Measurements from ENCODE around the gene ZNF804B.

The ZNF804B gene

DNA sequence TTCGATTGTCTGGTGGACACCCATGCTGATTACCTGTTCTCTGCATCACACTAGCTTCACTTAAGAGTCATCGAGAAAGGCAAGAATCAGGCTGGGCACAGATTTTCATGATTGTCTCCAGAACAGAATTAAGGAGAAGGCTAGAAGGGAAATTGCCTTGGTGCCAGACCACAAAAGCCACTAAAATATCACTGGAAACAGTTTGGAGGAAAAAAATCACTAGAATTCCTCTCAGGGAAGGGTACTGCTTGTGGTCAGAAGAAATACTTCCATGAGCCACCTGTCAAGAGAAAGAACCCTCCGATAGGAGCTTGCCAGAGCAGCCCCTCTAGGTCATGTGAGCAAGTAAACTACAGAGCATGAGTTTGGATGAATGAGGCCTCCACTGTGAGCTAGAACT lies 305.3 kb downstream of the ZNF804B start:
- no peaks in the 10 kb centered on the region for H3K79me1 ChIP-seq (ENCODE audit: low read length)

DNA sequence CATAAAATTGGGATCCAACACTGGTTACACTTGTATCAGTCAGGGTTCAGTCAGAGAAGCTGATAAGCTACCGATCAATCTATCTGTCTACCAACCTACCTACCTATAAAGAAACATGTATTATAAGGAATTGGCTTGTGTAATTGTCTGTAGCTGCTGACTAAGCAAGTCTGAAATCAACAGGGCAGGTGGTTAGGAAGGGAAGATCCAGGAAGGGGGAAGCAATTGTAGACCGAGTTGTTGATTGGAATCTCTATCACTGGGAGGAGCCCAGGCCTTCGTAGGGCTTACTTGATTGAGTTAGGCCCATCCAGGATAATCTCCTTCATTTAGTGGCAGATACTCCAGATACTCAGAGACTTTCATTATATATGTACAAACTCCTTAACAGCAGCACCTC lies 307.5 kb downstream of the ZNF804B start:
- no peak overlapping the region for H4K8ac ChIP-seq (ENCODE audit: low read depth, low read length)
- no peak overlapping the region for H3K4me3 ChIP-seq (ENCODE audit: low read depth, low read length)
- H3K79me1 ChIP-seq (ENCODE audit: low read length), result no peaks in the 10 kb centered on the region
- no peak overlapping the region for H3K27ac ChIP-seq (ENCODE audit: low read depth, low read length)
- H2BK12ac ChIP-seq (ENCODE audit: low read length), result no peak overlapping the region
- H3K9me3 ChIP-seq (ENCODE audit: insufficient read depth, low read depth, low read length), result no peaks in the 10 kb centered on the region
- no peak overlapping the region for H3K14ac ChIP-seq (ENCODE audit: low read length)
- H3K4me2 ChIP-seq (ENCODE audit: low read length), result no peak overlapping the region
- no CpG with 5 or more reads among the region's 3 CpGs for WGBS (ENCODE audit: extremely low coverage, insufficient coverage, insufficient read length)
- no peak overlapping the region for H4K12ac ChIP-seq (ENCODE audit: low read depth, low read length)
- no peak overlapping the region for H3K18ac ChIP-seq (ENCODE audit: low read length)
- no peak overlapping the region for H2AK5ac ChIP-seq (ENCODE audit: low read length)
- no peaks in the 10 kb centered on the region for H3K79me2 ChIP-seq (ENCODE audit: control insufficient read depth, insufficient read depth, low read length, poor library complexity)
- H2BK5ac ChIP-seq (ENCODE audit: low read depth, low read length, poor library complexity), result no peak overlapping the region
- H3K27me3 ChIP-seq (ENCODE audit: insufficient read depth, low read length), result no peaks in the 10 kb centered on the region
- H2BK120ac ChIP-seq (ENCODE audit: insufficient read depth, low read length, poor library complexity), result no peak overlapping the region
- no peaks in the 10 kb centered on the region for H3K4me1 ChIP-seq (ENCODE audit: control insufficient read depth in 1 of 2, insufficient read depth in 2 of 2, low read length in 2 of 2)
- no peak overlapping the region for H4K91ac ChIP-seq (ENCODE audit: low read depth, low read length)
- no peak overlapping the region for H3K9ac ChIP-seq (ENCODE audit: low read length)
- H3K4ac ChIP-seq (ENCODE audit: low read depth, low read length), result no peak overlapping the region
- H3K23ac ChIP-seq (ENCODE audit: low read length), result no peak overlapping the region
- DNase-seq, result no peak
- H3K36me3 ChIP-seq (ENCODE audit: control insufficient read depth in 1 of 2, insufficient read depth in 2 of 2, low read length in 2 of 2), result no peaks in the 10 kb centered on the region
- no peak overlapping the region for H2AFZ ChIP-seq (ENCODE audit: insufficient read depth, low read length, poor library complexity)

More for the DNA sequence above, 305.3 kb downstream of the ZNF804B start:
- Histone ChIP-seq H3K9me3 (ENCODE audit: insufficient read depth, low read depth, low read length) (no peaks in the 10 kb centered on the region), H4K8ac (ENCODE audit: low read depth, low read length) (no peak overlapping the region), H2BK12ac (ENCODE audit: low read length) (no peak overlapping the region), H2AK5ac (ENCODE audit: low read length) (no peak overlapping the region), H4K91ac (ENCODE audit: low read depth, low read length) (no peak overlapping the region), H3K36me3 (ENCODE audit: control insufficient read depth in 1 of 2, insufficient read depth in 2 of 2, low read length in 2 of 2) (no peaks in the 10 kb centered on the region), H3K4me2 (ENCODE audit: low read length) (no peak overlapping the region), H3K4me3 (ENCODE audit: low read depth, low read length) (no peak overlapping the region), H3K4me1 (ENCODE audit: control insufficient read depth in 1 of 2, insufficient read depth in 2 of 2, low read length in 2 of 2) (no peaks in the 10 kb centered on the region), H3K27me3 (ENCODE audit: insufficient read depth, low read length) (no peaks in the 10 kb centered on the region), H3K4ac (ENCODE audit: low read depth, low read length) (no peak overlapping the region), H3K9ac (ENCODE audit: low read length) (no peak overlapping the region), H3K18ac (ENCODE audit: low read length) (no peak overlapping the region), H2BK120ac (ENCODE audit: insufficient read depth, low read length, poor library complexity) (no peak overlapping the region), H2BK5ac (ENCODE audit: low read depth, low read length, poor library complexity) (no peak overlapping the region), H3K14ac (ENCODE audit: low read length) (no peak overlapping the region), H3K27ac (ENCODE audit: low read depth, low read length) (no peak overlapping the region), H4K12ac (ENCODE audit: low read depth, low read length) (no peak overlapping the region), H3K79me2 (ENCODE audit: control insufficient read depth, insufficient read depth, low read length, poor library complexity) (no peaks in the 10 kb centered on the region), H2AFZ (ENCODE audit: insufficient read depth, low read length, poor library complexity) (no peak overlapping the region), H3K23ac (ENCODE audit: low read length) (no peak overlapping the region)
- WGBS (ENCODE audit: extremely low coverage, insufficient coverage, insufficient read length), result no CpG with 5 or more reads among the region's 3 CpGs
- no peak for DNase-seq

DNA sequence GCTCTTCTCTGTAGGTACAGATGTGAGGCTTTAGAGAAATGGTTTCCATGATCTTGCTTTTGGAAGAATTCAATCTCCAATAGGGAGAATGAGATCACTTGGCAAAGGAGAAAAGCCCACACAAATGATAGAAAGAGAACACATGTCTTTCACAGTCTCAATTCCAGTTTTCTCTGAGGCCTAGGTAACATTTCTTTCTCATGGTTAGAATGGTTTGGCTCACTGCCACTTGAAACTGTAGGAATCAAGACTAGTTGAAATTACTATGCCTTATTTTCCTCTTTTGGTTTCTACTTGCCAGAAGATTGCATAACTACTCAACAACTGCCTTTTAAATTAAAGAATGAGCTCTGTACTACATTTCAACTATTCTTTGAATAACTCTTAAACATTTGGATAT lies 312.6 kb downstream of the ZNF804B start:
- no peaks in the 10 kb centered on the region for H3K9me3 ChIP-seq (ENCODE audit: insufficient read depth, low read depth, low read length)
- H3K79me1 ChIP-seq (ENCODE audit: low read length), result no peaks in the 10 kb centered on the region

DNA sequence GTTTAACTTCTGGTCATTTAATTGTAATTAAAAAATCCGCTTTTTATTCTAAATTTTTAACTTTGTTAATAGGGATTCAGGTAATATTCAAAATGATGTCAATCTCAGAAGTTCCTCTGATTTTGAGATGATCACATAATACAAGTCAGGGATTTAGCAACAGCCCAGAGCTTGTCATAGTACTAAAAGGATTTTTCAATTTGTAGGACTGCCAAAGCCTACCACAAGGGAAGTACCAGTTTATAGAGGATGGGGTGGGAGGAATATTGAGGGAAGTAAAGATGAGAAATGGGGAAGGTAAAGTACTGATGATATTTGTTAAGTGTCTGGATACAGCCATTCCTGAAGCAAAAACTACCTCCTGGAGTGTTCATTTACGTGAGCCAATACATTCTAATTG lies 314.3 kb downstream of the ZNF804B start:
- no peak overlapping the region for H3K4me3 ChIP-seq (ENCODE audit: low read depth, low read length)
- H2AK5ac ChIP-seq (ENCODE audit: low read length), result no peak overlapping the region
- no peaks in the 10 kb centered on the region for H3K79me1 ChIP-seq (ENCODE audit: low read length)
- no peak overlapping the region for H3K23ac ChIP-seq (ENCODE audit: low read length)
- no peaks in the 10 kb centered on the region for H3K4me1 ChIP-seq (ENCODE audit: control insufficient read depth in 1 of 2, insufficient read depth in 2 of 2, low read length in 2 of 2)
- no peak overlapping the region for H4K8ac ChIP-seq (ENCODE audit: low read depth, low read length)
- H3K9me3 ChIP-seq (ENCODE audit: insufficient read depth, low read depth, low read length), result no peaks in the 10 kb centered on the region
- no peak for DNase-seq
- H2AFZ ChIP-seq (ENCODE audit: insufficient read depth, low read length, poor library complexity), result no peak overlapping the region
- H2BK12ac ChIP-seq (ENCODE audit: low read length), result no peak overlapping the region
- no peaks in the 10 kb centered on the region for H3K79me2 ChIP-seq (ENCODE audit: control insufficient read depth, insufficient read depth, low read length, poor library complexity)
- H3K9ac ChIP-seq (ENCODE audit: low read length), result no peak overlapping the region
- H3K18ac ChIP-seq (ENCODE audit: low read length), result no peak overlapping the region
- H4K91ac ChIP-seq (ENCODE audit: low read depth, low read length), result no peak overlapping the region
- no peak overlapping the region for H2BK5ac ChIP-seq (ENCODE audit: low read depth, low read length, poor library complexity)
- H3K4ac ChIP-seq (ENCODE audit: low read depth, low read length), result no peak overlapping the region
- no peak overlapping the region for H3K14ac ChIP-seq (ENCODE audit: low read length)
- H3K36me3 ChIP-seq (ENCODE audit: control insufficient read depth in 1 of 2, insufficient read depth in 2 of 2, low read length in 2 of 2), result no peaks in the 10 kb centered on the region
- no peak overlapping the region for H3K4me2 ChIP-seq (ENCODE audit: low read length)
- H2BK120ac ChIP-seq (ENCODE audit: insufficient read depth, low read length, poor library complexity), result no peak overlapping the region
- no peak overlapping the region for H4K12ac ChIP-seq (ENCODE audit: low read depth, low read length)
- no CpG with 5 or more reads among the region's 2 CpGs for WGBS (ENCODE audit: extremely low coverage, insufficient coverage, insufficient read length)
- no peak overlapping the region for H3K27ac ChIP-seq (ENCODE audit: low read depth, low read length)
- H3K27me3 ChIP-seq (ENCODE audit: insufficient read depth, low read length), result no peaks in the 10 kb centered on the region

More for the DNA sequence above, 312.6 kb downstream of the ZNF804B start:
- Histone ChIP-seq H4K91ac (ENCODE audit: low read depth, low read length) (no peak overlapping the region), H2AK5ac (ENCODE audit: low read length) (no peak overlapping the region), H2BK12ac (ENCODE audit: low read length) (no peak overlapping the region), H4K8ac (ENCODE audit: low read depth, low read length) (no peak overlapping the region), H4K12ac (ENCODE audit: low read depth, low read length) (no peak overlapping the region), H3K9ac (ENCODE audit: low read length) (no peak overlapping the region), H3K27me3 (ENCODE audit: insufficient read depth, low read length) (no peaks in the 10 kb centered on the region), H3K14ac (ENCODE audit: low read length) (no peak overlapping the region), H3K4me1 (ENCODE audit: control insufficient read depth in 1 of 2, insufficient read depth in 2 of 2, low read length in 2 of 2) (no peaks in the 10 kb centered on the region), H3K4me2 (ENCODE audit: low read length) (no peak overlapping the region), H3K4ac (ENCODE audit: low read depth, low read length) (no peak overlapping the region), H3K79me2 (ENCODE audit: control insufficient read depth, insufficient read depth, low read length, poor library complexity) (no peaks in the 10 kb centered on the region), H3K18ac (ENCODE audit: low read length) (no peak overlapping the region), H3K27ac (ENCODE audit: low read depth, low read length) (no peak overlapping the region), H2AFZ (ENCODE audit: insufficient read depth, low read length, poor library complexity) (no peak overlapping the region), H3K36me3 (ENCODE audit: control insufficient read depth in 1 of 2, insufficient read depth in 2 of 2, low read length in 2 of 2) (no peaks in the 10 kb centered on the region), H3K23ac (ENCODE audit: low read length) (no peak overlapping the region), H3K4me3 (ENCODE audit: low read depth, low read length) (no peak overlapping the region), H2BK120ac (ENCODE audit: insufficient read depth, low read length, poor library complexity) (no peak overlapping the region), H2BK5ac (ENCODE audit: low read depth, low read length, poor library complexity) (no peak overlapping the region)
- no peak for DNase-seq
